HG03469 (cell line): ENCODE data around the gene RO60.

Experiments used
- ATAC-seq: cut with Tn5 transposase; IDR thresholded peaks from one replicate; pipeline ENCODE4 v1.9.1; 2021; ENCODE audit warnings: mild to moderate bottlenecking, moderate library complexity, moderate number of reproducible peaks; ENCODE audit not compliant: unreplicated experiment

The RO60 gene

DNA sequence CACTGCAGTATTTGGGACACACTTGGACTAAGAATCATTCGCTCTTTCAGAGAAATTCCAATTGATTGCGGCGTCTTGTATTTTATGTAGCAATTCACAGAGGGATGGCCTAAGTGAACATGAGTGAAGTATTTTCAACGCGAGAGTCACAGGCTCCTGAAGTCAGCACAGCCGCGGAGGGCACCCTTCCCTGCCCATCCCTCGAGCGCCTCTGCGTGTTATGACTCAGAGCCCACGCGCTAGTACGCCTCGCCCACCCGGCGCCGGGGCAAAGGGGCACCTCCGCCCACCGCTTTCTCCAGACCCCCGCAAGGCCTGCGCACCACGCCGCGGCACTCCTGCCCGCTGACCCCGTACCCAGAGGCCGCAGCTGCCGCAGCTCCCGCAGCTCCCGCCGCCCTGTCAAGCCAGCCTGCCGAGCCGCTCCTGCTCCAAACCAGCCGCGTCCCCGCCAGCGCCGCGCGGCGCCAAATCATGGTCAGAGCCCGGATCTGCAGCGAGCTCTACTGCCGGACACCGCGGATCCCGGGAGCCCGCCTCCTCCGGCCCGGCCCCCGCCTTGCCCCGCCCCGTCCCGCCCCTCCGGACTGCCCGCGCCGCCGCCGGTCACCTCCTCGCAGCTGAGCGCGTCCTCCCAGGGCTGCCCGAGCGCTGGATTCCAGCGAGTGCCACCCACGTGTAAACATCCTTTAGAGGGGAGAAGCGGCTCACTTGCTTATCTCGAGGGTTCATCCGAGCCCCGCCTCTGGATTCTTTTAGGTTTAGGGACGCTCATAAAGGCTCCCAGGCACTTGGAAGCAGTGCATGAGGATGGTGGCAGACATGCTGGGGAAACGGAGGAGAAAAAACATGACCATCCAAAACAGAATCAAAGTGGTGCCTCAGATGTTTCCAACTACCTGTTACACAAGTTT, 45.8 kb downstream of the RO60 start, which contains the start of gene GLRX2:
GLRX2 (minus strand) TSS at position 508 of the 914 bp plus-strand sequence; CDS start at position 476, 32 bp downstream.
- peak; percentile 63 for ATAC-seq

DNA sequence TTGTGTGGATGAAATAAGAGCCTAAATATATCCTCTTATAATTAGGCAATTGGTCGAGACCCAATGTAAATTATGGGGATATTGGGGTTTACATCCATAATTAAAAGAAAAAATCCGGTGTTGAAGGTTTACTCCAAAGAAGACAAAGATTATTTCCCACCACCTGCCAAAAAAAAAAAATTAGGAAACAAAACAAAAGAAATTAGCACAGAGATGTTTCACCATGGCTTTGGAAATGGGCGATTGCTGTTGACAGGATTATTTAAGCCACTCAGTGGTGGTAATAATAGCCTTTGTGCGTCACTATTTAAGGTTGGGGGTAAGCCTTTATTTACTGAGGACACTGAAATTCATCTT, 46.4 kb downstream of the RO60 start:
- no peak for ATAC-seq

DNA sequence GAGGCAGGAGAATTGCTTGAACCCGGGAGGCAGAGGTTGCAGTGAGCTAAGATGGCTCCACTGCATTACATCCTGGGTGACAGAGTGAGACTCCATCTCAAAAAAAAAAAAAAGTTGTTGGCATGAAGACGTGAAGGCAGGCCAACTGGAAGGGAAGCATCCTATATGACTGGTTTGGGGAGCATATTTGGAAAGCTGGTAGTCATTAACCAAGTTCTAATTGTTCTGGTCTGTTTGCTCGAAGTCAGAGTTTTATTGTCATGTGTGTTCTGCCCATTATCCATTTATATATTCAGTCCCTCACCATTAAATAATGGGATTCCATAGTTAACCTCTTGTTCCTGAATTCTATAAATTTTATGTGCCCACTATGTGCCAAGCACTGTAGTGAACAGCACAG, 49.1 kb downstream of the RO60 start:
- no peak for ATAC-seq
